Neural progenitor cell (in vitro differentiated cells): Measurements from ENCODE around the gene NUDT7. TPM values are rescaled to one million over a fixed set of nuclear protein-coding genes. Genes with fewer than 3 reads are reported as not detected.

Experiments used
- DNase-seq: peaks from one replicate; pipeline ENCODE4 v3.0.0-alpha.2; 2016; ENCODE audit warnings: low spot score
- H2AFZ ChIP-seq: fragments of 200-600 bp; sonication (generic); replicated peaks from 2 replicates; pipeline ENCODE4 v1.6.1; 2016; ENCODE audit warnings: antibody characterized with exemption
- H3F3A ChIP-seq: fragments of 200-600 bp; sonication (generic); 2 replicates; pipeline ENCODE4 v1.6.1; 2016; ENCODE audit warnings: antibody characterized with exemption, low read depth
- H3K27ac ChIP-seq: fragments of 200-600 bp; sonication (generic); 2 replicates; pipeline ENCODE4 v1.5.1; 2016; ENCODE audit warnings: mild to moderate bottlenecking
- H3K27me3 ChIP-seq: fragments of 200-600 bp; sonication (generic); 2 replicates; pipeline ENCODE4 v1.6.1; 2016; ENCODE audit warnings: mild to moderate bottlenecking, moderate library complexity
- H3K36me3 ChIP-seq: fragments of 200-600 bp; sonication (generic); 2 replicates; pipeline ENCODE4 v1.5.1; 2016
- H3K4me1 ChIP-seq: fragments of 200-600 bp; sonication (generic); 2 replicates; pipeline ENCODE4 v1.6.1; 2016; ENCODE audit warnings: mixed run types
- H3K4me2 ChIP-seq: fragments of 200-600 bp; sonication (generic); 2 replicates; pipeline ENCODE4 v1.6.1; 2016
- H3K4me3 ChIP-seq: fragments of 200-600 bp; sonication (generic); 2 replicates; pipeline ENCODE4 v1.5.1; 2016
- H3K79me2 ChIP-seq: fragments of 200-600 bp; sonication (generic); 2 replicates; pipeline ENCODE4 v1.6.1; 2016; ENCODE audit warnings: low read depth
- H3K9ac ChIP-seq: fragments of 200-600 bp; sonication (generic); 2 replicates; pipeline ENCODE4 v1.6.1; 2016
- H3K9me3 ChIP-seq: fragments of 200-600 bp; sonication (generic); 2 replicates; pipeline ENCODE4 v1.5.1; 2016; ENCODE audit warnings: low read depth
- H4K20me1 ChIP-seq: fragments of 200-600 bp; sonication (generic); 2 replicates; pipeline ENCODE4 v1.6.1; 2016; ENCODE audit warnings: low read depth
- H3K27ac Mint-ChIP-seq: 3 replicates; pipeline ENCODE4 v1.8.0; 2021; ENCODE audit warnings: mixed read lengths
- H3K27me3 Mint-ChIP-seq: 2 replicates; pipeline ENCODE4 v1.8.0; 2022; ENCODE audit warnings: low read depth, mild to moderate bottlenecking, inconsistent platforms, moderate library complexity, mixed read lengths; ENCODE audit not compliant: insufficient read depth
- H3K36me3 Mint-ChIP-seq: 3 replicates; pipeline ENCODE4 v1.8.0; 2021; ENCODE audit warnings: mixed read lengths
- H3K4me1 Mint-ChIP-seq: 3 replicates; pipeline ENCODE4 v1.8.0; 2021; ENCODE audit warnings: mixed read lengths
- H3K4me3 Mint-ChIP-seq: 3 replicates; pipeline ENCODE4 v1.8.0; 2021; ENCODE audit warnings: mild to moderate bottlenecking, moderate library complexity, mixed read lengths
- H3K9me3 Mint-ChIP-seq: 3 replicates; pipeline ENCODE4 v1.8.0; 2020; ENCODE audit warnings: mixed read lengths
- CTCF ChIP-seq: fragments of 200-600 bp; sonication (generic); IDR thresholded peaks from 2 replicates; pipeline ENCODE4 v1.5.1; 2017; ENCODE audit warnings: antibody characterized with exemption, mild to moderate bottlenecking
- EZH2 ChIP-seq: fragments of 200-600 bp; sonication (generic); IDR thresholded peaks from 2 replicates; pipeline ENCODE4 v1.6.1; 2017; ENCODE audit warnings: antibody characterized with exemption, mild to moderate bottlenecking, moderate library complexity
- EZH2phosphoT487 ChIP-seq: fragments of 200-600 bp; sonication (generic); IDR thresholded peaks from 2 replicates; pipeline ENCODE4 v1.6.1; 2017; ENCODE audit warnings: antibody characterized with exemption
- total RNA-seq: library from RNA; depleted of rRNA; stranded (reverse); fragments of >200 nt; gene quantifications from 2 replicates; pipeline ENCODE4 v1.2.3, GENCODE V29; 2015; ENCODE audit warnings: low replicate concordance

NUDT7 gene
- total RNA-seq, 1 donor from 2014 or later: 10.8 TPM

- Histone ChIP-seq H3F3A (no peaks in the 10 kb centered on the region), H3K36me3 (no peaks in the 10 kb centered on the region), H3K27me3 (no peaks in the 10 kb centered on the region), H3K4me2 (no peak overlapping the region), H3K79me2 (no peaks in the 10 kb centered on the region), H3K9ac (no peak overlapping the region), H3K4me3 (no peak overlapping the region), H3K4me1 (no peaks in the 10 kb centered on the region), H3K9me3 (no peaks in the 10 kb centered on the region), H4K20me1 (no peaks in the 10 kb centered on the region), H2AFZ (no peak overlapping the region), H3K27ac (no peak overlapping the region)
- H3K36me3 Mint-ChIP-seq: no peaks in the 10 kb centered on the region
- no peaks in the 10 kb centered on the region for H3K9me3 Mint-ChIP-seq
- peaks cover 7% of the 10 kb centered on the region for H3K27me3 Mint-ChIP-seq
- no peak overlapping the region for H3K27ac Mint-ChIP-seq
- H3K4me1 Mint-ChIP-seq: peaks cover 7% of the 10 kb centered on the region
- TF ChIP-seq EZH2phosphoT487 (no peak), CTCF (no peak), EZH2 (no peak)
- H3K4me3 Mint-ChIP-seq: no peak overlapping the region
- no peak for DNase-seq
Measured at GRCh38 chr16:77758046-77758445, 35.7 kb downstream of the NUDT7 start.

- Histone ChIP-seq H4K20me1 (no peaks in the 10 kb centered on the region), H3K79me2 (no peaks in the 10 kb centered on the region), H3K4me2 (no peak overlapping the region), H3K27me3 (no peaks in the 10 kb centered on the region), H3K4me3 (no peak overlapping the region), H3K9me3 (no peaks in the 10 kb centered on the region), H3K36me3 (no peaks in the 10 kb centered on the region), H2AFZ (no peak overlapping the region), H3K4me1 (no peaks in the 10 kb centered on the region), H3K27ac (no peak overlapping the region), H3K9ac (no peak overlapping the region), H3F3A (no peaks in the 10 kb centered on the region)
- H3K27me3 Mint-ChIP-seq: peaks cover 6% of the 10 kb centered on the region
- no peaks in the 10 kb centered on the region for H3K9me3 Mint-ChIP-seq
- no peak overlapping the region for H3K27ac Mint-ChIP-seq
- no peaks in the 10 kb centered on the region for H3K36me3 Mint-ChIP-seq
- peaks cover 8% of the 10 kb centered on the region for H3K4me1 Mint-ChIP-seq
- H3K4me3 Mint-ChIP-seq: no peak overlapping the region
- TF ChIP-seq EZH2phosphoT487 (no peak), CTCF (no peak), EZH2 (no peak)
- no peak for DNase-seq
Measured at GRCh38 chr16:77758508-77758907, 36.2 kb downstream of the NUDT7 start.

GRCh38 chr16:77759201-77759600 is 36.9 kb downstream of the NUDT7 start:
- H3K4me1 ChIP-seq: no peaks in the 10 kb centered on the region
- H4K20me1 ChIP-seq: no peaks in the 10 kb centered on the region
- H3F3A ChIP-seq: no peaks in the 10 kb centered on the region
- H3K27me3 ChIP-seq: no peaks in the 10 kb centered on the region
- DNase-seq: no peak
- Mint-ChIP-seq H3K27ac (no peak overlapping the region), H3K36me3 (no peaks in the 10 kb centered on the region), H3K4me3 (no peak overlapping the region), H3K27me3 (peaks cover 9% of the 10 kb centered on the region), H3K9me3 (no peaks in the 10 kb centered on the region), H3K4me1 (peaks cover 8% of the 10 kb centered on the region)
- H2AFZ ChIP-seq: no peak overlapping the region
- H3K9me3 ChIP-seq: no peaks in the 10 kb centered on the region
- no peaks in the 10 kb centered on the region for H3K79me2 ChIP-seq
- H3K4me2 ChIP-seq: no peak overlapping the region
- H3K4me3 ChIP-seq: no peak overlapping the region
- H3K27ac ChIP-seq: no peak overlapping the region
- no peaks in the 10 kb centered on the region for H3K36me3 ChIP-seq
- no peak overlapping the region for H3K9ac ChIP-seq
- TF ChIP-seq CTCF: no peak
- TF ChIP-seq EZH2: no peak
- TF ChIP-seq EZH2phosphoT487: no peak

GRCh38 chr16:77759821-77760220 is 37.5 kb downstream of the NUDT7 start:
- H3K4me1 ChIP-seq: no peaks in the 10 kb centered on the region
- H3K36me3 ChIP-seq: no peaks in the 10 kb centered on the region
- H3K27ac ChIP-seq: no peak overlapping the region
- H3K27me3 ChIP-seq: no peaks in the 10 kb centered on the region
- H3K9ac ChIP-seq: no peak overlapping the region
- Mint-ChIP-seq H3K27me3 (peaks cover 9% of the 10 kb centered on the region), H3K4me3 (no peak overlapping the region), H3K27ac (no peak overlapping the region), H3K36me3 (no peaks in the 10 kb centered on the region), H3K4me1 (peaks cover 8% of the 10 kb centered on the region), H3K9me3 (no peaks in the 10 kb centered on the region)
- TF ChIP-seq CTCF (no peak), EZH2 (no peak), EZH2phosphoT487 (no peak)
- H3K79me2 ChIP-seq: no peaks in the 10 kb centered on the region
- H2AFZ ChIP-seq: peak overlapping the region; percentile 29
- DNase-seq: no peak
- H4K20me1 ChIP-seq: no peaks in the 10 kb centered on the region
- no peaks in the 10 kb centered on the region for H3F3A ChIP-seq
- no peaks in the 10 kb centered on the region for H3K9me3 ChIP-seq
- H3K4me2 ChIP-seq: no peak overlapping the region
- H3K4me3 ChIP-seq: no peak overlapping the region
